AML-193 (cell line): ENCODE measurements around the gene DNAJC10.
"Not testable (repeated sequence)": the region's sequence is repeated elsewhere in the genome, so short reads cannot be mapped to it uniquely, and the experiment has no call there.

Source experiments
- DNase-seq, 2 experiments: peaks; one replicate each; lab custom pipeline; 2025; lab: John Stamatoyannopoulos, UW

Gene DNAJC10

DNA sequence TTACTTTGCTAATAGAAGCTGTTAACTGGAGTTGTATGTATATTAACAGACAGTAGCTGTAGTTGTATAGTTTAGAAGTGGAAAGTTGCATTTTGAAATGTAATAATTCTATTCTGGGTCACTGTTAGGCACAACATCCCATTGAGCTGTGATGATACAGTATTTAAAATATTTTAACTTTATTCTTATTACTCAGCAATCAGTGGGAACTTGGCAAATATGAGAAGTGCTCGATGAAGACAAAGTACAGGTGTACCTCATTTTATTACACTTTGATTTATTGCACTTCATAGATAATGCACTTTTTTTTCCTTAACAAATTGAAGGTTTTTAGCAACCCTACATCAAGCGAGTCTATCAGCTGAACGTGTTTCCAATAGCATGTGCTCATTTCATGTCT is 8.6 kb downstream of the DNAJC10 start:
- DNase-seq, result no peak

DNA sequence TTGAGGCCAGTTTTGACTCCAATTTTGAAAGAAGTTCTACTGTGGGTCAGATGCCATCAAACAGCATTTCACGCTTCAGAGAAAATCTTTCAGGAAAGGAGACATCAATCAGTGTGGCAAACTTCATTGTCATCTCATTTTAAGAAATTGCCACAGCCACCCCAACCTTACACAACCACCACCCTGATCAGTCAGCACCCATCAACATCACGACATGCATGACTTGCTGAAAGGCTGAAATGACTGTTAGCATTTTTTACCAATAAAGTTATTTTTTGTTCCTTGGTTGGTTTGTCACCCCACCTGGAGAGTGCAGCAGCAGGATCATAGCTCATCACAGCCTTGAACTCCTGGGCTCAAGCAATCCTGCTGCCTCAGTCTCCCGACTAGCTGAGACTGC is 10.4 kb downstream of the DNAJC10 start:
- DNase-seq, result no peak

DNA sequence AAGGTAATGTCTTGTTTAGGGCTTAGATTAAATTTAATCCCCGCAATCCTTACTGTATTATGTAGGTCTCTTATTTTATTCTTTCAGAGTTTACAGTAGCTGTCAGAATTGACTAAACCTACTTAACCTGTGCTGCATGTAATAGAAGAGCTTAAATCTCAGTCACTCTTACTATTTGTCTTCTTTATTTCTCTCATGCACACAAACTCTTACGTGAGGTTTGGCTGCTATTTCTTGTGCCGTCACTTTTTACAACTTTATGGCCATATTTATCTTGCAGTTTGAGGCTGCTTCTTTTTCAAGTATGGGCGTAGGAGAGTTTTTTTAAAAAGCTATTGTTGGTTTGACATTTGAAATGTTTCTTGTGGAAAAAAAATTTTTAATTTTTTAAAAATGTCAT is 12.0 kb downstream of the DNAJC10 start:
- DNase-seq, result no peak

DNA sequence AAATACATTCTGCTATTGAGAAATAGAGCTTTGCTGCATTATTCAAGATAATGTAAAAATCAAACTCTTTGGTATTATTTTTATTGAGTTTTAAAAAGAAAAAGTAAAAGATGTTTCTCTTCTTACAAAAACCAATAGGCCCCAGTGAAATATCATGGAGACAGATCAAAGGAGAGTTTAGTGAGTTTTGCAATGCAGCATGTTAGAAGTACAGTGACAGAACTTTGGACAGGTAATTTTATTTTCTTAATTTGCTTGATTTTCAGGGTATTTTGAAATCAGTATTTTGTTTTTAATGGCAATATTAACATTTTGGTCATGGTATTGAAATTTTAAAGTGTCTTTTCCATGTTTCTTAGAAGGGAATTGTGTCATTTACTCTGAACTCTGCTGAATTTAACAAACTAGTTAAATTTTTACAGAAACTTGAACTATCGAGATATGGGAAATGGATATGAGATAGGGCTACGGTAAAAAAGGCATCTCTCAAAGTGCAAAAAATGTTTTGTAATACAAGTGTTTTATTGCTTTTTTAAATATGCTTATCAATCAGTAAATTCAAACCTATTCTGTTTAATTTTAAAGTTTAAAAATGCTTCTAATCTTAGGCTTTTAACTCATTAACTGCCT is 13.8 kb downstream of the DNAJC10 start:
- DNase-seq, result no peak

DNA sequence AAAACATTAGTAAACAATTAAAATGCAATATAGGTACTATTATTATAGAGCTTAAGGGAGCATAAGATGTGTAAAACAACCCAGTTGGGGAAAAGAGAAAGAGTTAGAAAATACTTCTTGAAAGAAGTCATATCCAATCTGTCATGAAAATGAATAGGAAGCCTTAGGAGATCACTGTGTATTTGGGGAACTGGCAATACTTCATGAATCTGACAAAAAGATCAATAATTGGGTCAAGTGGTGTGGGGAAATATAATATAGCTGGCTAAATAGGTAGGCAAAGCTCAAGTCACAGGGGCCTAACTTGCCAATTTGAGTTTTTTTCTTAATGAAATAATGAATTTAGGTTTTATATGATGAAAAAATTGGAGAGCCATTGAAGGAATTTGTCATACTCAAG is 14.4 kb downstream of the DNAJC10 start:
- DNase-seq, result no peak

DNA sequence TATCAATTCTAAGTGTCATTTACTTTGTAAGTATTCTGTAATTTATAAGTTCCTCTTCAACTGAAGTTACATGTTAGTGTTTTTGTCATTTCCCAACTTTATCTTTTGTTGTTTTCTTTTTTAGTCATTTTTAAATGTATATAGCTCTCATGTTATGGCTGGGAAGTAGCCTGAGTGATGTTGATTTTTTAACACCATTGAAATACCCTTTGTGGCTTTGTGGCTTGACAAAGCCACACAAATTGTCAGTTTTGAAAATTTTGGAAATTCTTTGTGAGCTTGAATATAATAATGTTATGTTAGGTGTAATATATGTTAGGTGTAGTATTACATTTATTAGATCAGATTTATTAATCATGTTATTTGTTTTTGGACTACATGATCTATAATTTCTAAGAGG is 16.7 kb downstream of the DNAJC10 start:
- no peak for DNase-seq

DNA sequence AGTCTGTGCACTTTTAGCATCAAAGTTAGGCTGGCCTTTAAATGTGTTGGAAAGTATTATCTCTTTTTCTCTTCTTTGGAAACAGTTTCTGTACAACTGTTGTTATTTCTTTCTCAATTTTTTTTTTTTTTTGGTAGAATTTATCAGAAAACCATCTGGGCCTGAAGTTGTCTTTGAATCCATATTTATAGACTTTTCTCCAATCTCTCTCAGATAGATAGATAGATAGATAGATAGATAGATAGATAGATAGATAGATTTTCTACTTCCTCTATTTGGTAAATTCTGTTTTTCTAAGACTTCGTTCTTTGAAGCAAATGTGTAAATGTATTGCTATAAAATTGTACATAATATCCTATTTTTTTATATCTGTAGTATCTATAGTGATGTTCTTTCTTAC is 17.5 kb downstream of the DNAJC10 start:
- DNase-seq, result no peak

DNA sequence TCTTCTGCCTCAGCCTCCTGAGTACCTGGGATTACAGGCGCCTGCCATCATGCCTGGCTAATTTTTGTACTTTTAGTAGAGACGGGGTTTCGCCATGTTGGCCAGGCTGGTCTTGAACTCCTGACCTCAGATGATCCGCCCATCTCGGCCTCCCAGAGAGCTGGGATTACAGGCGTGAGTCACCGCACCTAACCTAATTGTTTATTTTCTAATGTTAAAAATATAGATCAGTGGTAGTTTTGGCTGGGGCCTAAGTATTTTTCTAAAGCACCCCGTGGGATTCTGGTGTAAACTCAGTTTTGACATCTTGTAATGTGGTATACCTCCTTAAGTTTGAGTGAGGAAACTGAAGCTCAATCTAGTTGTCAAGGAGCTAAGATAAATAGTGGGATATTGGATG is 20.8 kb downstream of the DNAJC10 start:
- not testable (repeated sequence) for DNase-seq

DNA sequence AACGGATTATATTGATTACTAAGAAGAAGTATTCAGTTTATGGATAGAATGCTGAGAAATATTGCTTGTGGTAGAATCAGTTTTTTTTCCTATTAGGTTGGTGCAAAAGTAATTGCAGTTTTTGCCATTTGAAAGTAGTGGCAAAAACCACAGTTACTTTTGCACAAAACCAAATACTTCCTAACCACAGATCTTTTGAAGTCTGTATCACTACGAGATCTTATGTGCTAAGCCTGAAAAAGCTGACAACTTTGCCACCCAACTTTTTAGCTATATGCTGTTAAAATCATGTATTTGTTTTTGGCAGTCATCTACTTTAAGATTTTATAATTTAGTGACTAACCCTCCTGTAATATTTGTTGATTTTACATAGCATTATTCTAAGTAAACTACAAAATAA is 24.6 kb downstream of the DNAJC10 start:
- no peak for DNase-seq

DNA sequence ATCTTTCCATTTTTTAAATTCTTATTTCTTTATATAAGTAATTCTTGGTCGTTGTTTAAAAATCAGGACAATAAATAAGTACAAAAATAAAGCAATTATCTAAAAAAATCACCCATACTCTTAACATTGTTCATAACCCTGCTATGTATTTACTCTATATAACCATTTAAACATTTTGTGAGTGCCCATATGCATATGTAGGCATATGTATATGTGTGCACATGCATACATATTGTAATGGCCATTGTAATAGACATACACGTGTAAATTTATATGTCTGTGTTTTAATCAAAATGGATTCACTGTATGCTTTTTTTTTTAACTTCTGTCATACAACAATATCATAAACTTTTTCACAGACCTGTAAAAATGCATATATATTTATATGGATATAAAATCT is 25.6 kb downstream of the DNAJC10 start:
- no peak for DNase-seq

DNA sequence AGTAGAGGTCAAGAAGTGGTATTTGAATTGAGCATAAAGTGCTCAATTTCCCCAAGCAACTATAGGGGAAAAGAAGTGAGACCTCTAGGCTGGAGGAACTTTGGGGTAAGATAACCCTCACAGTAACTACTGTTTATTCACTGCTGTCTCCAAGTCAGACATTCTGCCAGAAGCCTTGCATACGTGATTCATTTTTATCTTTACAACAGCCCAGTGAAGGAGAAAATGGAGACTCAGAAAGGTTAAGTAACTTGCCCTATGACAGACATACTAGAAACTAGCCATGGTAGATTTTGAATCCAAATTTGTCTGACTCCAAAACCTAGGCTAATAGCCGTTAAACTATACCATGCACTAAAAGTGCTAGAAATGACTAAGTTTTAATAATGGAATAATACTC is 28.4 kb downstream of the DNAJC10 start:
- no peak for DNase-seq

DNA sequence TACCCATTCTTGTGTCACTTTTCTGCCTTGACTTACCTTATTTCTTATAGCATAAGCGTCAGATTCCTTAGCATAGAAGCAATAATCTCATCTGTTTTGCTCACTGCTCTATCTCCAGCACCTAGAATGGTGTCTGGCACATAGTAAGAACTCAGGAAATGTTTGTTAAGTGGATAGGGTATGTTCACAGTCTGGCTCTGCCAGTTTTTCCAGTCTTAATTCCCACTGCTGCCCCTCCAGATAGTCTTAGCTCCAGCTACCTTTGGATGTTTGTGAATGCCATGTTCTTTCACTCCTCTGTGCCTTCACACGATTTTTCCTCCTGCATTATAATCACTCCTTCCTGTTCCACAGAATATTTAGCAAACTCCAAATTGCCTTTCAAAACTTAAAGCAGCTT is 29.0 kb downstream of the DNAJC10 start:
- DNase-seq, result no peak

DNA sequence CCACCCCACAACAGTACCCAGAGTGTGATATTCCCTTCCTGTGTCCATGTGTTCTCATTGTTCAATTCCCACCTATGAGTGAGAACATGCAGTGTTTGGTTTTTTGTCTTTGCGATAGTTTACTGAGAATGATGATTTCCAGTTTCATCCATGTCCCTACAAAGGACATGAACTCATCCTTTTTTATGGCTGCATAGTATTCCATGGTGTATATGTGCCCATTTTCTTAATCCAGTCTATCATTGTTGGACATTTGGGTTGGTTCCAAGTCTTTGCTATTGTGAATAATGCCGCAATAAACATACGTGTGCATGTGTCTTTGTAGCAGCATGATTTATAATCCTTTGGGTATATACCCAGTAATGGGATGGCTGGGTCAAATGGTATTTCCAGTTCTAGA is 29.8 kb downstream of the DNAJC10 start:
- not testable (repeated sequence) for DNase-seq

DNA sequence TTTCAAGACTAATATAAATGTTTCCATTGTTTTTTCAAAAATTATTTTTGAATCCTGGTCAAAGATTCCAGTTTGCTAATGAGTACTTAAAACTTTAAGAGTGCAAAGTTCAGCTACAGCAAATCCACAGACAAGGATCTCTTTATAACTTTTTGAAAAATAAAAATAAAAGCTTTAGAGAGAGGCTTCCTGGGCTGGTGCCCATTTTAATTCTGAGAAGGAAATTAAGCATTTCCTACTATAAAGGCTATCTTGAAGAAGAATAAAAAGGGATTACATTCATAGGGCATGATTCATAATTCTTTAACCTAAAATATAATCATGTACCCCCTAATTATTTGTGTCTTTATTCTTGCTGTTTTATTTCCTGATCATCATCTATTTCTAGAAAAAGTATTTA is 38.2 kb downstream of the DNAJC10 start:
- DNase-seq, result no peak

DNA sequence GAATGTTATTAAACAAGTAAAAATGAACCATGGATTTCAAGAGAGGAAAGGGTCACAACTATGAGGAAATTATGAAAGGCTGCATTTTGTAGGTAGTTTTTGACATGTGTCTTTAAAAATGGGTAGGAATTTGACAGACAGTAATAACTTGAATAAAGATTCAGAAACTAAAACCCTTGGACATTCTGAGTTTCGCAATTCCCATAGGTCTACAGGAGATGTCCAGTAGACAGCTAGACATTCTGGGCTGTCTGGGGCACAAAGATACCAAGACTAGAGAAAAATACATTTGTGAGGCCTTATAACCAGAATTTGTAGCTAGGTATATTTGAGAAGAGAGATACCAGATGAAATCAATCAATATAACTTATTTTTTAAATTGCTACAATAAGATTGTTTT is 42.3 kb downstream of the DNAJC10 start:
- no peak for DNase-seq

DNA sequence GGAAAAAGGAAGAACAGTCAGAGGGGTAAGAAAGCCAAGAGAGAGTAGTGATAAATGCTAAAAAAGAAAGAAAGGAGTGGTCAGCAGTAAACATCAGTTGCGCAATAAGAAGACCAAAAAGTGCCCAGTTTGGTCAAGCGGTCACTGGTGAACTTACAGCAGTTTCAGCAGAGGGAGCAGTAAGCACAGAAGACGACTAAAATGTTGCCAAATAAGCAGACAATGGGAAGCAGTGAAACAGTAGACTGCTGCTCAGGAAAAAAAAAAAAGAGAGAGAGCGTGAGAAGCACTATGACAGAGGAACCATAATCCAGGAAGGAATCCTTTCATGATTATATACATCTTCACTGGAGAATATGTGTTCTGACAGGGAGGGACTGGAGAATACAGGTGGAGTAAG is 45.8 kb downstream of the DNAJC10 start:
- DNase-seq, result no peak

DNA sequence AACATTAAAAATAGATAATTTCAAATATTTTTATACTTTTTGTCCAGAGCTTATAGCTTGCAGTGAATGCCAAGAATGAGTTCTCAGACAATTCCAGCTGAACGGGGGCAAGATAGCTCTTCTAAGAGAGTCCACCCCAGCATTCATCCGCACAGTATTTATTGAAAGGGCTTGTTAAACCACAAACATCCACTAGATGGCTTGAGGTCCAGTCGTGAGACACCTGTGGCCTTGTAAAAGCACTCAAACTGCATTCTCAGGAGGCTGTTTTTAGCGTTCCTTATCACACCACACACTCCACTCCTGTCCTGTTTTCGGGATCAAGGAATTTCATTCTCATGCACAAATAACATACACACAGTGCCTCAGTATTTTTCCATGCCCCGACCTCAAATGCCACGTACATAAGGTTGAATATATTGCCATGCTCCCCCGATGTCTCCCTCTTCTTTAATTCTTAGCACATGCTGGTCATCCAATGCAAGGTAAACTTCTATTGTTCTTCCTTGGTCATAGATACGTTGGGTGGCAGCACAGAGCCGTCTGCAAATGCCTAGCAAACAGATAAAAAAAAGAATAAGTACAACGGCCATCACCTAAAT is 47.4 kb downstream of the DNAJC10 start:
- DNase-seq, result no peak

DNA sequence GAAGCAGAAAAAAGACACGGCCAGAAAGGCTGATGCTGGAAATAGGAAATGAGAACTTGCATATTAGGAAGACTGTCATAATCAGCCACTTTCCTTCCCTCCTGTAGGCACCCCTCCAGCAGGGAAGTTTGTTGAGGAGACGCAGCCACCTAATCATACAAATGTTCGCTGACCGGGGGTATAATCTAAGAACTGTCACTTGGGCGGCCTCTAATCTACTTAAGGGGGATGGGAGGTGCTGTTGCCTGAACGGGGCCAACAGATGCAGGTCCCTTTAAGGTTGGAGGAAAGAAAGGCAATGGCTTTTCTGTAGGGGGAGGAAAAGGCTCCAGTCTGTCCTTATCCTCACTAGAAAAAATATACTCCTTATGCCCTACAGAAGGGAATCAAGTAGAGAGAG is 50.6 kb downstream of the DNAJC10 start:
- no peak for DNase-seq

DNA sequence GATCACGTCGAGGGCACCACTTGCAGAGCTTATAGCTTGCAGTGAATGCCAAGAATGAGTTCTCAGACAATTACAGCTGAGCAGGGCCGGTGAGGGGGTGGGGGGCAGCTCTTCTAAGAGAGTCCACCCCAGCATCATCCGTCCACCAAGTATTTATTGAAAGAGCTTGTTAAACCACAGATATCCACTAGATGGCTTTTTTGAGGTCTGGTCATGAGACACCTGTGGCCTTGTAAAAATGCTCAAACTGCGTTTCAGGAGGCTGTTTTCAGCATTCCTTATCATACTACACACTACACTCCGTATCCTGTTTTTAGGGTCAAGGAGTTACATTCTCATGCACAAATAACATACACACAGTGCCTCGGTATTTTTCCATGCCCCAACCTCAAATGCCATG is 51.5 kb downstream of the DNAJC10 start:
- DNase-seq, result peak in 1 of 2 experiments; percentile 13

DNA sequence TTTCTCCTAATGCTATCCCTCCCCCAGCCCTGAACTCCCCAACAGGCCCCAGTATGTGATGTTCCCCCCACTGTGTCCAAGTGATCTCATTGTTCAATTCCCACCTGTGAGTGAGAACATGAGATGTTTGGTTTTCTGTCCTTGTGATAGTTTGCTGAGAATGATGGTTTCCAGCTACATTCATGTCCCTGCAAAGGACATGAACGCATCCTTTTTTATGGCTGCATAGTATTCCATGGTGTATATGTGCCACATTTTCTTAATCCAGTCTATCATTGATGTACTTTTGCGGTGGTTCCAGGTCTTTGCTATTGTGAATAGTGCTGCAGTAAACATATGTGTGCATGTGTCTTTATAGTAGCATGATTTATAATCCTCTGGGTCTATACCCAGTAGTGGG is 52.9 kb downstream of the DNAJC10 start:
- not testable (repeated sequence) for DNase-seq

DNA sequence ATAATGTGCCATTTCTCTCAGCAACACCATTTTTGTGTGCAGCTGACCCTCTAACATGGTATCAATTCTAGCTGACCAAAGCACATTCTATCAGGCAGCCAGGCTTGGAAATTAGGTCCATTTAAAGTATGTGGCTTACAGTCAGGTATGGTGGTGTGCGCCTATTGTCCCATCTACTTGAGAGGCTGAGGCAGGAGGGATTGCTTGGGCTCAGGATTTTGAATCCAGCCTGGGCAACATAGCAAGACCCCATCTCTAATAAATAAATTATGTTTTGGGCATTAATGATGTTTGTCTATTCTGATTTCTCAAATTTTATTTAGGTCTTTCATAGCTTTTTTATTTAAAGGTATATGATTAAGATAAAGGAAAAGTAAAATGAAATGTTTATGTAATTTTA is 63.3 kb downstream of the DNAJC10 start:
- no peak for DNase-seq

DNA sequence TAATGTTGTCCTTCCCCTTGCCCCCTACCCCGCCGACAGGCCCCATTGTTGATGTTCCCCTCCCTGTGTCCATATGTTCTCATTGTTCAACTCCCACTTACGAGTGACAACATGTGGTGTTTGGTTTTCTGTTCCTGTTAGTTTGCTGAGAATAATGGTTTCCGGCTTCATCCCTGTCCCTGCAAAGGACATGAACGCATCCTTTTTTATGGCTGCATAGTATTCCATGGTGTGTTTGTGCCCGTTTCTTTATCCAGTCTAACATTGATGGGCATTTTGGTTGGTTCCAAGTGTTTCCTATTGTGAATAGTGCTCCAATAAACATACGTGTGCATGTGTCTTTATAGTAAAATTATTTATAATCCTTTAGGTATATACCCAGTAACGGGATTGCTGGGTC is 65.0 kb downstream of the DNAJC10 start:
- not testable (repeated sequence) for DNase-seq

DNA sequence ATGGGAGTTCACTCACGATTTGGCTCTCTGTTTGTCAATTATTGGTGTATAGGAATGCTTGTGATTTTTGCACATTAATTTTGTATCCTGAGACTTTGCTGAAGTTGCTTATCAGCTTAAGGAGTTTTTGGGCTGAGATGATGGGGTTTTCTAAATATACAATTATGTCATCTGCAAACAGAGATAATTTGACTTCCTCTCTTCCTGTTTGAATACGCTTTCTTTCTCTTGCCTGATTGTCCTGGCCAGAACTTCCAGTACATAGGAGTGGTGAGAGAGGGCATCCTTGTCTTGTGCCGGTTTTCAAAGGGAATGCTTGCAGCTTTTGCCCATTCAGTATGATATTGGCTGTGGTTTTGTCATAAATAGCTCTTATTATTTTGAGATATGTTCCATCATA is 66.6 kb downstream of the DNAJC10 start:
- not testable (repeated sequence) for DNase-seq

DNA sequence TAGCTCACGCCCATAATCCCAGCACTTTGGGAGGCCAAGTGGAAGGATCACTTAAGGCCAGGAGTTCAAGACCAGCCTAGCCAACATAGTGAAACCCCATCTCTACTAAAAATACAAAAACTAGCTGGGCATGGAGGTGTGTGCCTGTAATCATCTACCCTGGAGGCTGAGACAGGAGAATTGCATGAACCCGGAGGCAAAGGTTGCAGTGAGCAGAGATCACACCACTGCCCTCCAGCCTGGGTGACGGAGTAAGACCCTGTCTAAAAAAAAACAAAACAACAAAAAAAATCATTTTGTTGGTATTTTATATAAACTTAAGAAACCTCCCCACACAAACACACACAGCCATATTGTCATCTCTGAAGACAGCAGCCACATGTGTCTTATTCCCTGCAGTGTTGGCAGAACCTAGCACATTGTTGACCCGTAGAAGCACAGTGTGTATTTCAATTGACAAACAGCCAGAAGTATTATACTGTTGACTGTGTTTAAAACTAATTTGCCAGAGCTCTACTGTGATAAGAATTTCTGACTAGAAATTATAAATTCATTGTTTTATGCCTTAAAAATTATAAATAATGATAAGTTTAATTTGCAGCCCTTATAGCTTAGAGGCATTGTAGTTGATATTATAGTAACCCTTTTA is 68.1 kb downstream of the DNAJC10 start:
- DNase-seq, result no peak
